IMR-90 (cell line): ENCODE measurements around the gene LTBP2. TPM values are rescaled to one million over a fixed set of nuclear protein-coding genes. Genes with fewer than 3 reads are reported as not detected.

Experiments
- ATAC-seq: fragments of 200-7000 bp; cut with Tn5 transposase; 2 replicates; pipeline ENCODE4 v1.9.1; 2020; ENCODE audit warnings: low read depth, mild to moderate bottlenecking, moderate library complexity
- BruUV-seq: library from RNA; stranded (reverse); fragments of 400-500 nt; replicated peaks from 2 replicates; lab custom pipeline; 2021; lab: Mats Ljungman, UMichigan
- CTCF ChIA-PET: fragments of 300-600 bp; formaldehyde crosslinking; extraction: SDS; loops from one replicate; lab custom pipeline; 2021; ENCODE audit warnings: antibody characterized with exemption; lab: Yijun Ruan, JAX
- POLR2A ChIA-PET: fragments of 300-600 bp; sonication (Branson Sonifier 250); formaldehyde crosslinking; loops from one replicate; lab custom pipeline; 2022; ENCODE audit warnings: antibody characterized with exemption; ENCODE audit not compliant: unreplicated experiment; lab: Charles Lee
- DNase-seq: peaks from one replicate; pipeline ENCODE4 v3.0.0; 2013
- H2AFZ ChIP-seq: replicated peaks from 2 replicates; pipeline ENCODE3; 2013; ENCODE audit warnings: low read length, mild to moderate bottlenecking; ENCODE audit not compliant: poor library complexity
- H2AK5ac ChIP-seq: 2 replicates; pipeline ENCODE4 v1.6.1; 2013; ENCODE audit warnings: low read depth, low read length, inconsistent platforms
- H2AK9ac ChIP-seq: replicated peaks from 2 replicates; pipeline ENCODE3; 2013; ENCODE audit warnings: mild to moderate bottlenecking, low read depth, low read length, moderate library complexity; ENCODE audit not compliant: poor library complexity
- H2BK120ac ChIP-seq: 2 replicates; pipeline ENCODE4 v1.6.1; 2013; ENCODE audit warnings: low read depth, low read length, inconsistent platforms
- H2BK15ac ChIP-seq: 3 replicates; pipeline ENCODE4 v1.6.1; 2013; ENCODE audit warnings: low read depth, low read length, inconsistent platforms
- H2BK20ac ChIP-seq: 2 replicates; pipeline ENCODE4 v1.6.1; 2013; ENCODE audit warnings: low read depth, mild to moderate bottlenecking, inconsistent platforms, low read length, moderate library complexity
- H2BK5ac ChIP-seq: 2 replicates; pipeline ENCODE4 v1.6.1; 2013; ENCODE audit warnings: mild to moderate bottlenecking, low read depth, low read length, inconsistent platforms; ENCODE audit not compliant: poor library complexity, severe bottlenecking
- H3K14ac ChIP-seq: replicated peaks from 2 replicates; pipeline ENCODE4 v1.6.1; 2013; ENCODE audit warnings: low read depth, low read length, inconsistent platforms
- H3K18ac ChIP-seq: 2 replicates; pipeline ENCODE4 v1.6.1; 2013; ENCODE audit warnings: low read depth, low read length, control low read depth
- H3K23ac ChIP-seq: 2 replicates; pipeline ENCODE4 v1.6.1; 2013; ENCODE audit warnings: low read depth, low read length, inconsistent platforms
- H3K27ac ChIP-seq: 2 replicates; pipeline ENCODE4 v1.5.1; 2013; ENCODE audit warnings: mild to moderate bottlenecking, control low read depth, low read length; ENCODE audit not compliant: insufficient read depth
- H3K27me3 ChIP-seq: 2 replicates; pipeline ENCODE4 v1.6.1; 2013; ENCODE audit warnings: low read length; ENCODE audit not compliant: control insufficient read depth, insufficient read depth
- H3K36me3 ChIP-seq: 2 replicates; pipeline ENCODE4 v1.6.1; 2013; ENCODE audit warnings: low read length, mixed read lengths; ENCODE audit not compliant: control insufficient read depth, insufficient read depth
- H3K4ac ChIP-seq: 2 replicates; pipeline ENCODE4 v1.6.1; 2013; ENCODE audit warnings: low read depth, low read length, inconsistent platforms
- H3K4me1 ChIP-seq: 2 replicates; pipeline ENCODE4 v1.6.1; 2013; ENCODE audit warnings: low read length, mixed read lengths; ENCODE audit not compliant: control insufficient read depth, insufficient read depth
- H3K4me2 ChIP-seq: 2 replicates; pipeline ENCODE4 v1.6.1; 2013; ENCODE audit warnings: low read depth, mild to moderate bottlenecking, control low read depth, low read length, moderate library complexity
- H3K4me3 ChIP-seq: 2 replicates; pipeline ENCODE4 v1.5.1; 2013; ENCODE audit warnings: low read depth, mild to moderate bottlenecking, control low read depth, low read length, moderate library complexity; ENCODE audit not compliant: insufficient read depth
- H3K56ac ChIP-seq: 2 replicates; pipeline ENCODE4 v1.6.1; 2013; ENCODE audit warnings: low read length, inconsistent platforms; ENCODE audit not compliant: insufficient read depth; ENCODE audit errors: extremely low read depth
- H3K79me1 ChIP-seq, 2 experiments: 2 replicates each; pipeline ENCODE4 v1.6.1; 2013; ENCODE audit warnings: low read length in 2 of 2, inconsistent platforms in 1 of 2, low read depth in 1 of 2
- H3K9ac ChIP-seq: 2 replicates; pipeline ENCODE4 v1.6.1; 2013; ENCODE audit warnings: low read depth, low read length, control low read depth
- H3K9me1 ChIP-seq: 2 replicates; pipeline ENCODE4 v1.6.1; 2013; ENCODE audit warnings: low read length, inconsistent platforms; ENCODE audit not compliant: insufficient read depth
- H3K9me3 ChIP-seq: 2 replicates; pipeline ENCODE4 v1.6.1; 2013; ENCODE audit warnings: low read length; ENCODE audit not compliant: control insufficient read depth, insufficient read depth
- H4K20me1 ChIP-seq: 2 replicates; pipeline ENCODE4 v1.6.1; 2013; ENCODE audit warnings: low read length, inconsistent platforms; ENCODE audit not compliant: insufficient read depth
- H4K5ac ChIP-seq: 2 replicates; pipeline ENCODE4 v1.6.1; 2013; ENCODE audit warnings: mild to moderate bottlenecking, low read depth, low read length, control low read depth
- H4K8ac ChIP-seq, 2 experiments: 2 replicates each; pipeline ENCODE4 v1.6.1; 2013; ENCODE audit warnings: low read depth in 2 of 2, low read length in 2 of 2, control low read depth in 1 of 2, inconsistent platforms in 1 of 2
- H4K91ac ChIP-seq: 2 replicates; pipeline ENCODE4 v1.6.1; 2013; ENCODE audit warnings: low read depth, low read length, inconsistent platforms; ENCODE audit not compliant: insufficient read depth
- CHD1 ChIP-seq: IDR thresholded peaks from 2 replicates; pipeline ENCODE4 v1.6.1; 2012; ENCODE audit warnings: low read depth, low read length, improper control_type of control experiment
- MAFK ChIP-seq: IDR thresholded peaks from 2 replicates; pipeline ENCODE4 v1.6.1; 2012; ENCODE audit warnings: low read depth, low read length, improper control_type of control experiment
- RAD21 ChIP-seq: IDR thresholded peaks from 2 replicates; pipeline ENCODE4 v1.6.1; 2012; ENCODE audit warnings: low read length, improper control_type of control experiment
- RFX5 ChIP-seq: IDR thresholded peaks from 2 replicates; pipeline ENCODE4 v1.8.0; 2012; ENCODE audit warnings: low read depth, mild to moderate bottlenecking, low read length, moderate library complexity
- WGBS, 2 experiments: methylation state at CpG; one replicate each; pipeline versions ENCODE4 v1.1.5 to v1.1.7; 2013; ENCODE audit warnings: missing lambda C conversion rate in 2 of 2; ENCODE audit not compliant: insufficient read length in 1 of 2; ENCODE audit errors: extremely low coverage in 2 of 2; 5-methylcytosine and 5-hydroxymethylcytosine counted together
- dilution Hi-C: fragments of 300-500 bp; cut with HindIII; formaldehyde crosslinking; loops from one replicate; pipeline ENCODE4 v1.14.3; 2018; ENCODE audit warnings: low sequenced_read_pairs; ENCODE audit not compliant: unreplicated experiment
- in situ Hi-C: fragments of 300-500 bp; cut with MboI; formaldehyde crosslinking; loops from 3 replicates; pipeline ENCODE4 v1.14.3; 2019; ENCODE audit warnings: low sequenced_read_pairs, inconsistent platforms, mixed read lengths
- intact Hi-C: fragments of 100-400 bp; cut with micrococcal nuclease; formaldehyde crosslinking; loops from 2 replicates; pipeline ENCODE4 v1.10.0; 2022
- polyA plus RNA-seq, 3 experiments: library from polyadenylated mRNA; depleted of rRNA; stranded (reverse); fragments of >200 nt; gene quantifications; 2 replicates each; pipeline ENCODE4 v1.2.3, GENCODE V29; 2012; ENCODE audit warnings: low replicate concordance in 1 of 3
- total RNA-seq: library from RNA; depleted of rRNA; stranded (reverse); fragments of >200 nt; gene quantifications from 2 replicates; pipeline ENCODE4 v1.2.3, GENCODE V29; 2012
- TF ChIP-seq, protein P1 (sequence below): conservative IDR thresholded peaks from 2 replicates; pipeline ENCODE4 v1.5.1; 2012; ENCODE audit warnings: mild to moderate bottlenecking, low read depth, low read length, improper control_type of control experiment
- TF ChIP-seq, protein P2 (sequence below): fragments of 150-350 bp; IDR thresholded peaks from 2 replicates; pipeline ENCODE4 v1.6.1; 2016; ENCODE audit warnings: low read depth, mild to moderate bottlenecking, low read length, moderate library complexity, borderline replicate concordance
- TF ChIP-seq, protein P3 (sequence below): fragments of 150-350 bp; IDR thresholded peaks from 2 replicates; pipeline ENCODE4 v1.6.1; 2017; ENCODE audit warnings: mild to moderate bottlenecking, antibody characterized with exemption, low read length, low read depth

The LTBP2 gene
- total and polyA plus RNA-seq, 2 of the 4 experiments (the other 2 are of a cell fraction): 23.8 to 79.3 TPM

DNA sequence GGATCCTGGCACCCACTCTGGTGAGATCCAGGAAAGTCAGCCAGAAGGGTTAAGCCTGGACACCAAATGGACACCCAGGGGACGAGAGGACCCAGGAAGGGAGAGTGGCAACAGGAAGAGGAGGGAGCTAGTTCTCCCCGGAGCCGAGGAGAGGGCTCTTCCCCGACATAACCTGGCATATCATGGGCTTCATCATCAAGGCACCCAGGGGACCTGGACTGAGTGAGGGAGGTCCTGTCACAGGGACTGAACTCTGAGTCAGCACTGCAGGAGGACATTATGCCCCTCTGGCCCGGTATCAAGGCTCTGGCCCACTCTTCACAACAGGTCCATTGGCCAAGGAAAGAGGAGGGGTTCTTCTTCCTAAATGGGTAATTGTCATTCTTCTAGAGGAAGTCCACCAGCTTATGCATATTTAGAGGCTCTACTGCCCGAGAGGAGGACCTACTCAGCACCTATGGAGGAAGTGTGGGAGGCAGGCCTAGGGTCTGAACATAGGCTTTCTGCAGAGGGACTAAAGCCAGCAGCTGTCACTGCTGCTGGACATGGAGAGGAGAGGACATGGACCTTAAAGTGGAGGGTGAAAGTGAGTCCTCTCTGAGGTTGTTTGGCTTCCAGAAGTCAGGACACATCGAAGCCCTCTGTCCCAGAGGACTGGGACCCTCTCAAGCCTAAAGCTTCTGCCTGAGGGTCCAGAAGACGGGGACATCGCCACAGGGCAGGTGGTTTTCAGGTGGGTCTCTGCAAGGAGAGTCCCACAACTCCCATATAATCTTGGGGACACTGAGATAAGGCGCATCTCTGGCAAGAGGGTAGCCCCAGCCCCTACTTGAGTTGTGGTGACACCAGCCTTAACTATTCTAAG, 99.8 kb downstream of the LTBP2 start:
- Histone ChIP-seq H3K9ac (no peak overlapping the region), H4K8ac (no peak overlapping the region), H2AK5ac (peak overlapping the region; percentile 25; the same call in 1 of the 2 replicates), H4K91ac (no peak overlapping the region), H3K4ac (no peak overlapping the region), H2AK9ac (no peak overlapping the region), H3K79me1 (peaks cover 0 to 11% of the 10 kb centered on the region in 2 experiments; a peak in 1 of 4 replicates), H3K18ac (no peak overlapping the region), H2BK15ac (no peak overlapping the region), H3K36me3 (peaks cover 12% of the 10 kb centered on the region), H3K14ac (no peak overlapping the region), H2BK120ac (no peak overlapping the region), H3K4me2 (no peak overlapping the region), H2AFZ (no peak overlapping the region), H3K4me1 (peaks cover 27% of the 10 kb centered on the region), H3K9me1 (peaks cover 34% of the 10 kb centered on the region), H3K56ac (no peak overlapping the region), H4K20me1 (no peaks in the 10 kb centered on the region), H3K23ac (no peak overlapping the region), H3K4me3 (no peak overlapping the region), H3K27ac (no peak overlapping the region), H4K5ac (no peak overlapping the region), H3K27me3 (no peaks in the 10 kb centered on the region), H3K9me3 (no peaks in the 10 kb centered on the region), H2BK20ac (no peak overlapping the region), H2BK5ac (no peak overlapping the region)
- ChIA-PET POLR2A (no interaction called here), CTCF (interaction anchor here (1.1 kb wide), 1 partner anchor 10 kb away, joined by 3 read pairs; no protein-coding TSS in a partner anchor)
- in situ Hi-C loops (no loop called here), intact Hi-C loops (no loop called here), dilution Hi-C loops (no loop called here)
- no TSS peak for BruUV-seq
- no peak for ATAC-seq
- TF ChIP-seq CHD1 (no peak), MAFK (no peak), RAD21 (no peak), RFX5 (no peak)
- TF ChIP-seq, protein P1, sequence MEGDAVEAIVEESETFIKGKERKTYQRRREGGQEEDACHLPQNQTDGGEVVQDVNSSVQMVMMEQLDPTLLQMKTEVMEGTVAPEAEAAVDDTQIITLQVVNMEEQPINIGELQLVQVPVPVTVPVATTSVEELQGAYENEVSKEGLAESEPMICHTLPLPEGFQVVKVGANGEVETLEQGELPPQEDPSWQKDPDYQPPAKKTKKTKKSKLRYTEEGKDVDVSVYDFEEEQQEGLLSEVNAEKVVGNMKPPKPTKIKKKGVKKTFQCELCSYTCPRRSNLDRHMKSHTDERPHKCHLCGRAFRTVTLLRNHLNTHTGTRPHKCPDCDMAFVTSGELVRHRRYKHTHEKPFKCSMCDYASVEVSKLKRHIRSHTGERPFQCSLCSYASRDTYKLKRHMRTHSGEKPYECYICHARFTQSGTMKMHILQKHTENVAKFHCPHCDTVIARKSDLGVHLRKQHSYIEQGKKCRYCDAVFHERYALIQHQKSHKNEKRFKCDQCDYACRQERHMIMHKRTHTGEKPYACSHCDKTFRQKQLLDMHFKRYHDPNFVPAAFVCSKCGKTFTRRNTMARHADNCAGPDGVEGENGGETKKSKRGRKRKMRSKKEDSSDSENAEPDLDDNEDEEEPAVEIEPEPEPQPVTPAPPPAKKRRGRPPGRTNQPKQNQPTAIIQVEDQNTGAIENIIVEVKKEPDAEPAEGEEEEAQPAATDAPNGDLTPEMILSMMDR: no peak
- TF ChIP-seq, protein P2, sequence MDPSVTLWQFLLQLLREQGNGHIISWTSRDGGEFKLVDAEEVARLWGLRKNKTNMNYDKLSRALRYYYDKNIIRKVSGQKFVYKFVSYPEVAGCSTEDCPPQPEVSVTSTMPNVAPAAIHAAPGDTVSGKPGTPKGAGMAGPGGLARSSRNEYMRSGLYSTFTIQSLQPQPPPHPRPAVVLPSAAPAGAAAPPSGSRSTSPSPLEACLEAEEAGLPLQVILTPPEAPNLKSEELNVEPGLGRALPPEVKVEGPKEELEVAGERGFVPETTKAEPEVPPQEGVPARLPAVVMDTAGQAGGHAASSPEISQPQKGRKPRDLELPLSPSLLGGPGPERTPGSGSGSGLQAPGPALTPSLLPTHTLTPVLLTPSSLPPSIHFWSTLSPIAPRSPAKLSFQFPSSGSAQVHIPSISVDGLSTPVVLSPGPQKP: no peak
- TF ChIP-seq, protein P3, sequence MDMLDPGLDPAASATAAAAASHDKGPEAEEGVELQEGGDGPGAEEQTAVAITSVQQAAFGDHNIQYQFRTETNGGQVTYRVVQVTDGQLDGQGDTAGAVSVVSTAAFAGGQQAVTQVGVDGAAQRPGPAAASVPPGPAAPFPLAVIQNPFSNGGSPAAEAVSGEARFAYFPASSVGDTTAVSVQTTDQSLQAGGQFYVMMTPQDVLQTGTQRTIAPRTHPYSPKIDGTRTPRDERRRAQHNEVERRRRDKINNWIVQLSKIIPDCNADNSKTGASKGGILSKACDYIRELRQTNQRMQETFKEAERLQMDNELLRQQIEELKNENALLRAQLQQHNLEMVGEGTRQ: no peak
- 90% methylated on average over 2 of the region's 10 CpGs; no CpG with 5 or more reads in 1 of the 2 experiments for WGBS, 2 experiments
- no peak for DNase-seq
